K562 (cell line): Measurements from ENCODE around the gene GALNT9.

Source experiments
- CREB1 ChIP-seq, 2 experiments: sonication (generic) in 1 of 2; formaldehyde crosslinking in 1 of 2; IDR thresholded peaks; 2 replicates each; pipeline versions ENCODE4 v1.6.1 to v1.8.0; 2012 to 2022; ENCODE audit warnings: inconsistent platforms in 1 of 2, mild to moderate bottlenecking in 1 of 2, missing genetic modification reagents in 1 of 2, moderate library complexity in 1 of 2
- CREM ChIP-seq: IDR thresholded peaks from 2 replicates; pipeline ENCODE4 v1.6.1; 2014; ENCODE audit warnings: antibody characterized with exemption, low read depth
- NFE2L1 ChIP-seq: fragments of 450-650 bp; IDR thresholded peaks from 2 replicates; pipeline ENCODE4 v1.6.1; 2016; ENCODE audit warnings: missing genetic modification characterization, low read depth, mild to moderate bottlenecking, missing compliant biosample characterization, moderate library complexity, borderline replicate concordance
- SIN3A ChIP-seq, 2 experiments: fragments of 150-350 bp in 1 of 2; IDR thresholded peaks; 2 replicates each; pipeline ENCODE4 v1.6.1; 2011 to 2016; ENCODE audit warnings: borderline replicate concordance in 2 of 2, low read depth in 2 of 2, low read length in 2 of 2, mild to moderate bottlenecking in 2 of 2, moderate library complexity in 2 of 2; ENCODE audit not compliant: control insufficient read depth in 1 of 2
- SP1 ChIP-seq: sonication (generic); formaldehyde crosslinking; IDR thresholded peaks from 2 replicates; pipeline ENCODE4 v1.8.1; 2022; ENCODE audit warnings: mild to moderate bottlenecking, missing genetic modification reagents
- TAF1 ChIP-seq: IDR thresholded peaks from 2 replicates; pipeline ENCODE4 v1.6.1; 2011; ENCODE audit warnings: mild to moderate bottlenecking, low read length, moderate library complexity; ENCODE audit not compliant: insufficient read depth, control insufficient read depth, severe bottlenecking; ENCODE audit errors: extremely low read depth
- U2AF2 ChIP-seq: fragments of 200-400 bp; formaldehyde crosslinking; optimal IDR thresholded peaks from 2 replicates; pipeline ENCODE3; 2017; ENCODE audit warnings: low read depth, mild to moderate bottlenecking, low read length
- TF ChIP-seq, protein P1 (sequence below), 3 experiments: IDR thresholded peaks in 2 of 3; conservative IDR thresholded peaks in 1 of 3; 2 replicates each; pipeline ENCODE4 v1.5.1; 2011 to 2012; ENCODE audit warnings: low read length in 3 of 3, mild to moderate bottlenecking in 3 of 3, control low read depth in 2 of 3, improper control_type of control experiment in 1 of 3, inconsistent platforms in 1 of 3, low read depth in 1 of 3, mixed read lengths in 1 of 3, moderate library complexity in 1 of 3; ENCODE audit not compliant: insufficient read depth in 2 of 3
- TF ChIP-seq, protein P2 (sequence below): sonication (generic); formaldehyde crosslinking; IDR thresholded peaks from 2 replicates; pipeline ENCODE4 v1.8.1; 2023; ENCODE audit warnings: mild to moderate bottlenecking, missing genetic modification reagents, moderate library complexity

DNA sequence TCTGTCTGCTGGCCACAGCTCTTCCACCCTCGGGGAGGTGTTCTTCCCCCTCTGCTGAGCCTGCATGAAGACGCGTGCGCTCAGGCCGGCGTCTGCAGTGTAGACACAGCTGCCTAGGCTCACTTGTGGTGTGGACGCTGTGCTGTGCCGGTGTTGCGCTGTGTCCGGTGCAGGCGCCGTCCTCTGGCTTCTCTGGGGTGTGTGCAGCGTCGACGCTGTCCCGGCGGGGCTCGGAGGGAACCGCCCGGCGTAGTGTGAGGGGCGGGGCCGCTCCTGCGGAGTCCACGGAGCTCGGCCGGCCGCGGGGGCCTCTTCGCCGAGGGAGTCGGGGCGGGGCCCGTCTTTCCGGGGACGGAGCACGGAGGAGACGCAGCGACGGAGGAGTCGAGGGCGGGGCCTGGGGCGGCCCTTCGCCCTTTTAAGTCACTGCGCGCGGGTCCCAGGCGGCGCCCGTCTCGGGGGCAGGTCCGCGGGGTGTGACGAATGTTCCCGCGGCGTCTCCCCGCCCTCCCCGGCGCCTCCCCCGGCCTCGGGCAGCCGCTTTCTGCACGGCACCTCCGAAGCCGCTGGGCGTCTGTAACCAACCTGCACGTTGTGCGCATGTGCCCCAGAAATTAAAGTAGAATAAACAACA, 139.9 kb downstream of the GALNT9 start:
- TF ChIP-seq NFE2L1 (tag) (no peak), U2AF2 (no peak), CREB1 (IDR thresholded peaks at IDR 0.05) (no peak), CREB1 (CRISPR knock-in tag; IDR thresholded peaks at IDR 0.05) (peak; percentile 47; the same call in 1 of the 2 replicates), SP1 (CRISPR knock-in tag) (peak; percentile 78), SIN3A (IDR thresholded peaks at IDR 0.05; ENCODE audit: borderline replicate concordance in 2 of 2, control insufficient read depth in 1 of 2, low read depth in 2 of 2, low read length in 2 of 2) (no peak), TAF1 (no peak), CREM (no peak)
- TF ChIP-seq, protein P1, sequence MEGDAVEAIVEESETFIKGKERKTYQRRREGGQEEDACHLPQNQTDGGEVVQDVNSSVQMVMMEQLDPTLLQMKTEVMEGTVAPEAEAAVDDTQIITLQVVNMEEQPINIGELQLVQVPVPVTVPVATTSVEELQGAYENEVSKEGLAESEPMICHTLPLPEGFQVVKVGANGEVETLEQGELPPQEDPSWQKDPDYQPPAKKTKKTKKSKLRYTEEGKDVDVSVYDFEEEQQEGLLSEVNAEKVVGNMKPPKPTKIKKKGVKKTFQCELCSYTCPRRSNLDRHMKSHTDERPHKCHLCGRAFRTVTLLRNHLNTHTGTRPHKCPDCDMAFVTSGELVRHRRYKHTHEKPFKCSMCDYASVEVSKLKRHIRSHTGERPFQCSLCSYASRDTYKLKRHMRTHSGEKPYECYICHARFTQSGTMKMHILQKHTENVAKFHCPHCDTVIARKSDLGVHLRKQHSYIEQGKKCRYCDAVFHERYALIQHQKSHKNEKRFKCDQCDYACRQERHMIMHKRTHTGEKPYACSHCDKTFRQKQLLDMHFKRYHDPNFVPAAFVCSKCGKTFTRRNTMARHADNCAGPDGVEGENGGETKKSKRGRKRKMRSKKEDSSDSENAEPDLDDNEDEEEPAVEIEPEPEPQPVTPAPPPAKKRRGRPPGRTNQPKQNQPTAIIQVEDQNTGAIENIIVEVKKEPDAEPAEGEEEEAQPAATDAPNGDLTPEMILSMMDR (IDR thresholded peaks at IDR 0.05 in 2 of 3, conservative IDR thresholded peaks at IDR 0.05 in 1 of 3; ENCODE audit: insufficient read depth in 2 of 3, low read depth in 1 of 3, low read length in 3 of 3): no peak; a peak in 1 of 6 replicates
- TF ChIP-seq, protein P2, sequence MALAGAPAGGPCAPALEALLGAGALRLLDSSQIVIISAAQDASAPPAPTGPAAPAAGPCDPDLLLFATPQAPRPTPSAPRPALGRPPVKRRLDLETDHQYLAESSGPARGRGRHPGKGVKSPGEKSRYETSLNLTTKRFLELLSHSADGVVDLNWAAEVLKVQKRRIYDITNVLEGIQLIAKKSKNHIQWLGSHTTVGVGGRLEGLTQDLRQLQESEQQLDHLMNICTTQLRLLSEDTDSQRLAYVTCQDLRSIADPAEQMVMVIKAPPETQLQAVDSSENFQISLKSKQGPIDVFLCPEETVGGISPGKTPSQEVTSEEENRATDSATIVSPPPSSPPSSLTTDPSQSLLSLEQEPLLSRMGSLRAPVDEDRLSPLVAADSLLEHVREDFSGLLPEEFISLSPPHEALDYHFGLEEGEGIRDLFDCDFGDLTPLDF: peak; percentile 54; the same call in 1 of the 2 replicates
